Activated CD4-positive, CD25-positive, alpha-beta regulatory T cell treated with anti-CD3 and anti-CD28 coated beads, Interleukin-2, amount 50 U/mL, for 24 hours (primary cell): ENCODE results near the gene RUVBL1.

Source experiments
- ATAC-seq, 2 donors: fragments of 150-1000 bp; cut with Tn5 transposase; one replicate each; pipeline ENCODE4 v1.10.0; 2021; ENCODE audit warnings: mild to moderate bottlenecking in 1 of 2, moderate library complexity in 1 of 2

Gene RUVBL1

DNA sequence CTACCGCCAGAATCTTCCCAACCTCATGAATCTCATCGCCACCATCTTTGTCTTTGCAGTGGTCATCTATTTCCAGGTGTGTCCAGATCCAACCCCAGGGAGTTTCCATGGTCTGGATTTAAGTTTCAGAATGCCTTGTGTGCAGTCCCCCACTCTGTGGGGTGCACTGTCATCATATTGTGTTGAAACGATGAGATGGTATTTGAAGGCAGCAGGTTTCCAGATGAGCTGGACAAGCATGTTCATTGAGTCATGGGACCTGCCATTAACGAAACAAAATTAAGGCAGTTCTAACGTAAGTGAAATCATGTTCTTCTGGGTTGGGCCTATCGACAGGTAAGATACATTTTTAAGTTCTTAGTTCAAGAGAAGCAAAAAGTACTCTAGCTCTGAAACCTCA, 58.6 kb downstream of the RUVBL1 start:
- no peak for ATAC-seq

DNA sequence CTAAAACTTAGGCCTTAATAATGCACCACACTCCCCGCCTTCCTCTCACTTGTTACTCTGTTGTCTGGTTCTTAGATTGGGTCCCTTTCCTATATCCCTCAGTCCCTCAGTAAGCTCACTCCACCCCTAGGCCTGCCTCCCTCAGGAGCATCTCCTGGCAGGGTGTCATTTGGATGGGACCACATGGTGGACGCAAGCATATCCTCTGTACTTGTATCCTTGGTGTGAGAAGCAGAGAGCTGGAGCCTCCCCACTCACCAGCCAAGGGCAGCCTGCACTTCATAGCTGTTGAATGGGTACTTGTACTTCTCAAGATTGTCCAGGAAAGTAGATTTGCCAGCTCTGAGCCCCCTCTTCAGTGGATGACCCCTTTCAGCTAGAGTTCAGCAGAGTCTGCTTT, 59.7 kb downstream of the RUVBL1 start:
- ATAC-seq = no peak

DNA sequence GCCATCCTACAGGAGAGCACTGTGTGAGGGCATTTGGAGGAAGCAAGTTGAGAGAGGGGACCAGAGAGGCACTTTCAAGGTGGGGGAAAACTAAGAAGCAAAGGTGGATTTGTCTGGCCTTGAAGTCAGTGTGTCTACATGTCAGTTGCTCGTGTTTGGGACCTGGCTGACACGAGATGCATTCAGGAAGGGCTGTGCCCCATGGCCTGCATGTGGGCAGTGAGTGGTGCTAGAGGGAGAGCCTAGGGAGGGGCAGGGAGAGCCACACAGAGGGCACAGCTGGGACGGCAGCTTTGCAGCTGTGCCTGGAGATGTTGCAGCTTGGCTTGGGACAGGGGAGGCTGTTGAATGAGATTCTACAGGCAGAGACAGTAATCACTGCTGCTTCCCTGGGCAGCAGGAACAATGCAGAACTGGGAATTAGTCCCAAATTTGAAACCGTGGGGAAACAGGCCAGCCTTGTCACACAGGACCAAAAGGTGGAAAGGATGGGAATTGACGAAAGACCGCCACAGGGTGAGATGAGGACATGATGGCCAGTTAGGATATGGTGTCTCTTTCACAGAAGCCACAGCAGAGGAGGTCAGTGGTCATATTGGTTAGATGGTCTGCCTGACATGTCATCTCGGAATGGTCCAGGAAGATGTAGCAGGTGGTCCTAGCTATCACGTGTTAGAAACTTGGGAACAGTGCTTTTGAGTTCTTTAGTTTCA, 61.4 kb downstream of the RUVBL1 start:
- ATAC-seq = no peak

DNA sequence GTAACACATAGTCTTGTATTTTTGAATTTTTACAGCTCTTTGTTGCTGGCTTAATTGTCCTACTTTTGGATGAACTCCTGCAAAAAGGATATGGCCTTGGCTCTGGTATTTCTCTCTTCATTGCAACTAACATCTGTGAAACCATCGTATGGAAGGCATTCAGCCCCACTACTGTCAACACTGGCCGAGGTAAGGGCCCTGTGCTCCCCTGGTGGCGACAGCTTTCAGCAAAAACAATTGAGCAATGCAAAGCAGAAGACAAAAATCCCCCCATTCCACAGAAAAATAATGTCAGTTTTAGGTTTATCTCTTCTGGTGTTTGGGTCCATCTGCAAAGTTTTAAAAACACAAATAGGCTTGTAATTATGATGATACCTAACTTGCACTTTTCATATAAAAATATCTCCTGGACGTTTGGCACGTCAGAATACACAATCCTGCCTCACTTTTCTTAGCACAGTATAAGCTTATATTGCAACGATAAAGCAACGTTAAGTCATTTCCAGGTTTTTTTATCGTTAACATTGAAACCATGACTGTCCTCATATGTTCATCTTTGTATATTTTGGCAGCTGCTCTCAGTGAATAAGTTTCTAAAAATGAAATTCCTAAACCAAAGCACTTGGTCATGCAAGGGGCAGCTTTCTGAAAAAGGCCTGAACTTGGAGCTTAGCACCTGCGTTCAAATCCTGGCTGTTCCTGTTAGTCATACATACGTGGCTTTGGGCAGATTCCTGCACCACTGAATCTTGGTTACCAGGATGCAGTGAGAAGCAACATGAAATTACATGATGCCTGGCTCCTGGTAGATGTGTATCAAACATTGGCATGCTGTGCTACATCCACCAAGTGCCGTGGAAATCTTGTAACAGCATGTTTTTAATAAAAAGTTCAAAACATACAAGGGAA, 62.9 kb downstream of the RUVBL1 start:
- ATAC-seq = no peak

DNA sequence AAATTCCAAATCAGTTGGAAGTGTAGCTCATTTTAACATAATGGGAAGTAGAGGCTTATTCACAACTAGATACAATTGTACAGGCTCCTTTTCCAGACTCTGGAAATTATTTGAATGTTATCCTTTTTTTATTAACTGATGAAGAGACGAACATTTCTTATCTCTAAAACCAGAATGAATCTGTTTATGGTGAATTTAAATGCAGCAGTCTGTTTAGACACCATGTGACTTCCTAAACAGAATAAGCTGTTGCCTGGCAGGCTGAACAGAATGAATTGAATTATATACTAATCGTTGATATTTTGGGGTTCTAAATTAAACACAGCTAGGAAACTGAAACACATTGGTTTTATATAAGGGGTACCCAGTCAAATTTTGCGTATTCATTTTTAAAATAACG, 67.4 kb downstream of the RUVBL1 start:
- no peak for ATAC-seq

DNA sequence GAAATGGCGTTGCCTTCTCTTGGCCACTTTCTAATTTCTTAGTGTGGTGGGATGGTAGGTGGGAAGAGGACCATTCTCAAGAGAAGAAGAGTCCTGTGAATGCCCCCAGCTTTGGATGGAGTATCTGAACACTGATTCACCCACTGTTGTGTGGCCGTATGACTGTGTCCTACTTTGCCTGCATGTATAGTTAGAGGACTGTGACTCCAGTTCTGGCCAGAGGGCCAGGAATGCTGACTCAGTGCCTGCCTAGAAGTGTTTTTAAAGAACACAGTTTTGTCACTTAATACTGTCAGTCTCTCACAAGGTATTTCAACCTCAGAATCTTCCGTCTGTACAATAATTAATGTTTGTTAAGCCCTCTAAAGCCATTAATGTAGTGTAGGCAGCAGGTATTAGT, 69.2 kb downstream of the RUVBL1 start:
- no peak for ATAC-seq

DNA sequence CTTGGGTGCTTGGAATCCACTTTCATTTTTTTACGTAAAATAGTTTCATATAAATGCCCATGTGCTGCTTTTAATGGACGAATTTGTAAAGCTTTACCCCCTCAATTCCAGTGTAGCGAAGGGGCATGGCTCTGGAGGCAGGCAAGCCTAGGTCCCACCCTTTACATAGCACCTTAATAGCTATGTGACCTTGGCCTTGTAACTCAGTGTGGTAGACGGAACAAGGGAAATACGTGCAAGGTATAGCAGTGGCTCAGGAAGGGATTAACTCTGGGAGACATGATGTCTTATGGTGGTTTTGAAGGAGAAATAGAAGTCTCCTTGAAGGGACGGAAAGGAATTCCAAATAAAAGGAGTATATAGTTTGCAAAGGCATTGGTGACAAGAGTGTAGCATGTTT, 70.0 kb downstream of the RUVBL1 start:
- ATAC-seq = no peak

DNA sequence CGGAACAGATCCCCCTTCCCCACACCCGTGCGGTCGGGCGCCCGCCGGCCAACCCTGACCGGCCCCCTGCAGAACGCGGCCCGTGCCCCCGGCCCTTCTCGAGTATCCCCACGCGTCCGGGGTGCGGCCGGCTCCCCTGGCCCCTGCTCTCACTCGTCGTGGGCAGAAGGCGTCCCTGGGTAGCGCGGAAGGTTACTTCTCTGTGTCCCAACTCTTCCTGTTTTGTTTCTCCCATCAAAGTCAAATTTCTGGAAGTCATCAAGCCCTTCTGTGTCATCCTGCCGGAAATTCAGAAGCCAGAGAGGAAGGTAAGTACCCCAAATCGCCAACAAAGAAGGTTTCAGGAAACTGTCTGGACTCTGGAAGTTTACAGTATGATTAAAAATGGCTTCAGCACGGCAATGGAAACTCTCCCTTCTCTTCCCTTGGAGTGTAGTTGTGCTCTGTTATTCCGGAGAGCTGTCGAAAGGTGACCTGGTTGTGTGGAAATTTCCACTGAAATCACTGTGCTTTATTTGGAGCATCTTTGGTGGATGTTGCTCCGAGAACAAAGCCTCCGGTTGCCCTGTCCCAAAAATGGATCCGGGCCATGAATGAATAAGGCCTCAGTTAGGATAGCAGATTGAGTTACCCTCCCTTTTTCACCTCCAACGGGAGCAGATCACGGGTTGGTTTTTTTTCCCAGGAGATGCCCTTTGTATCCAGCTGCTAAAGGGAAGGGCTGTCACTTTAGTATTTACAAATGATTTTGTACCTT, 70.8 kb downstream of the RUVBL1 start:
- ATAC-seq = peak in 1 of 2 donors; percentile 1

DNA sequence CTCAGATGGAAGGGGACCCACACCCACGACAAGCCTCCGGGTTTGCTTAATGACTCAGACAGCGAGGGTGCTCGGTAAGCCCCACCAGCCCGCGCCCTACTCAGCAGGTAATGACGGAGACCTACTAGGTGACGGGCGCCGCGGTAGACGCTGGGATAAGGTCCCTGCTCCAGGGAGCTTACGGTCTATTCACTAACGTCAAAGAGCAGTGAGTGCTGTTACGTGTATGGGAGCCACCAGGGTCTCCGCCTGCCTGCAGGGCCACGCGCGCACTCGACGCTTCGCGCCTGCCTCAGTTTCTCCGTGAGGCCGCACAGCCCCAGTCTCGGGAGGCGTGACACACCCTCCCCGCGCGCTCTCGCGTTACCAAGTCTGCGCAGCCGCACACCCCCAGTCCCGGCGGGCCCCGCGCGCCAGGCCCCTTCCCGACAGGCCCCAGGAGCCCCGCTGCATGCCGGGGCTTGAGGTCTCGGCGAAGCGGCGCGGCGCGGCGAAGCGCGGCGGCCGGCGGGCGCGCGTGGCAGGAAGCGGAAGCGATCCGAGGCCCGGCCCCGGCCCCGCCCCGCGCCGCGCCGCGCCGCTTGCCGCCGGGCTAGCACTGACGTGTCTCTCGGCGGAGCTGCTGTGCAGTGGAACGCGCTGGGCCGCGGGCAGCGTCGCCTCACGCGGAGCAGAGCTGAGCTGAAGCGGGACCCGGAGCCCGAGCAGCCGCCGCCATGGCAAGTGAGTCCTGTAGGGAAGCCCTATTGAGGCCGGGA, 71.6 kb downstream of the RUVBL1 start, which contains the start of gene SEC61A1:
TSS of gene SEC61A1 (plus strand) at position 601 of the 758 bp plus-strand sequence. CDS start at position 717, 116 bp downstream.
- peak; percentile 95 to 96 for ATAC-seq

DNA sequence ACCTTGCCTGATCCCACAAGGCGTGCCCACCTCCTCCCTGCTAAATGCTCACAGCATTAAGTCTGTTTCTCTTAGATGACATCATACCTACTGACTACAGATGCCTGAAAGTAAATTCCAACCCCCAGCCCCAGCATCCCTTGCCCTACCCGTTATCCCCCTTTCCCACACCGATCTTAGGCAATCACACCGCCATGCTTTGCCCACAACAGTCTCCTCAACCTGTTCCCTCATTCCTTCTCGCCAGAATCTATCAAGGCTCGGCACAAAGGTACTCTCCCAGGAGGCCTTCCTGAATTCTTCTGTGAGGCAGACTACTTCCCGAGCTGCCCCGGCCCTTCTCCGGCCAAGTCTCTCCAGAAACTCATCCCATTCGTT, 72.2 kb downstream of the RUVBL1 start:
- no peak for ATAC-seq

DNA sequence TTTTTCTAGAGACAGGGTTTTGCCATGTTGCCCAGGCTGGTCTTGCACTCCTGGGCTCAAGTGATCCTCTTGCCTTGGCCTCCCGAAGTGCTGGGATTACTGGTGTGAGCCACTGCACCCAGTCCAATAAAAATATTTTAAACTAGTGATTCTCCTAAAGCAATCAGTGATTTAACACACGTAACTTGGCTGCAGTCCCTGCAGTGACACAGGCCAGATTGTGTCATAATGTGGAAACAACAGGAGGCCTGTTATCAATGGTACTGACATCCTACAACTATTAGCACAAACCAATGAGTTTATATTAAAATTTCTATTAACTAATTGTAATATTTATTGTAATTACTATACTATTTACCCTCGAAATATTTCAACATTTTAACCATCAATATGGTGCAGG, 73.0 kb downstream of the RUVBL1 start:
- ATAC-seq = no peak

DNA sequence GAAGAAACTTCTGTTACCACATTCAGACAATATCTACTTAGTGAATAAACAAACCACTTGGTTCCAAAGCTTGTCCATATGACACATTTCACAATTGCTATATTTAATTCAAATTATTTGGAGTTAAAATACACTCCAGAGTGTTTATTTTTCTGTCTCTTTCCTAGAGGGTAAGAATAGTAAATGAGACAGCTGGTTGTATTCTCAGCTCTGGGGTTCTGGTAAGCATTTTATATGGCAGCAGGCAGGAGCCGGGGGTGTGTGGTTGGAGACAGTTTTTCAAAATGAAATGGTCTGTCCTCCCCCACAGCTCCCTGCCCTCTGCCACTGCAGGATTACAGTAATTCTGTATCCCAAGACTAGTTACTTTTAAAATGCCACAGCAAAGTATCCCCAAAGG, 82.3 kb downstream of the RUVBL1 start:
- no peak for ATAC-seq

DNA sequence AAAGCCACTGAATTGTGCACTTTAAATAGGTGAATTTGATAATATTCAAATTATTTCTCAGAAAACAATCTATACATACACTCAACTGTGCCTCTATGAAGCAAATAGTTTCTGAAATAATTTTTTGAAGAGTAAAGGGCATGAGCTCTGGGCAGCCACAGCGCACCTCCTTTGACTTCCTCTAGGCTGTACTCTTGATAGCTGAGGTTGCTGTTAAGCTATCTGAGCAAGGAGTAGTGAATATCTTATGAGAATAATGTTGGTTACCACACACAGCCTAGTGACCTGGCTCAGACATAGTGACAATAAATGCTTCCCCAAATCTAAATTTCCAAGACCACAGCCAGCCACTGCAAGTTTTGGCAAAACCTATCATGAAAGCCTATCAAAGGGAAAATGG, 83.0 kb downstream of the RUVBL1 start:
- ATAC-seq = no peak

DNA sequence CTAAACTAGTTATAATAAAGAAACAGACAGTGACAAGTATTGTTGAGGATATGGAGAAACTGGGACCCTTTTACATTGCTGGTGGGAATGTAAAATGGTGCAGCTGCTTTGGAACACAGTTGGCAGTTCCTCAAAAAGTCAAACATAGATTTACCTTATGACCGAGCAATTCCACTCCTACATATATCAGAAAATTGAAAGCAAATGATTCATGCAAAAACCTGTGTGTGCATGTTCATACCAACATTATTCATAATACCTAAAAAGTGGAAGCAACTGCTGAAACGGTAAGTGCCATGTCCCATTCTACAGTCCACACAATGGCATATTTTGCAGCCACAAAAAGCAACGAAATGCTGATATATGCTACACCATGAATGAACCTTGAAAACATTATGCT, 83.6 kb downstream of the RUVBL1 start:
- ATAC-seq = no peak

DNA sequence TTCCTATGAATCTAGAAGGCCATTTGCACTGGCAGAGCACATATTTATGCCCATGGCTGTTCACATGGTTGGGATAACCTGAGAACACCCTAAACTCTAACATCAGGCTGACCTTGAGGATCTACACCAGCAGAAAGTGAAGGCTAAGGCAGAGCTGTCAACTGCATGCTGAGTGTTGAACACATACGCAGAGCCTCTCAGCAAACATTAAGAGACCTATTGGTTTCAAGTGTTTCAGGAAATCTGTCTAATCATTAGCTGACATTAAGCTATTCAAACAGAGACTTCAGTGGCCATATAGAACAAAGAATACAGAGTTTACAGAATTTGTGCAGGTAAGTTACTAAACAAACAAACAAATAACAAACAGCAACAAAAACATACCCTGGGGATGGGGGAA, 87.5 kb downstream of the RUVBL1 start:
- ATAC-seq = no peak

DNA sequence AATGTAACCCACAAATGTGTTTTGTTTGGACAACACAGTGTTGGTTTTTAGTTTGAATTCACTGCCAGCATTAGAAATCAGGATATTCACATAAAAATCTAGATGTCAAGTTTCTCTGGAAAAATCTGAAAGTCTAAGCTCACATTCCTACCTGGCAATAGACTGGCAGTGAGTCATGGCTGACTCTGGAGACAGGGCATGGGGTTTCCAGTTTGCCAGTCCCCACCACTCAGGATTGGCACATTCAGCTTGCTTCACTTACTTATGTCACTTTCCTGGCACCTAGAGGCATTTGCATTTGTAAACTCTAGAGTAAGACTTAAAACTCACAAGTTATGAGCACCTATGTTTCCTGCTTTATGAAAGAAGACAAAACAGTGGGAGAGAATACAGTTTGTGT, 90.5 kb downstream of the RUVBL1 start:
- no peak for ATAC-seq
